ENCODE data around the gene BARD1. TPM values are rescaled to one million over a fixed set of nuclear protein-coding genes. Genes with fewer than 3 reads are reported as not detected.

Gene BARD1
- total and polyA plus RNA-seq, 10 donors: 2.4 to 18.0 (median 13.9) TPM

DNA sequence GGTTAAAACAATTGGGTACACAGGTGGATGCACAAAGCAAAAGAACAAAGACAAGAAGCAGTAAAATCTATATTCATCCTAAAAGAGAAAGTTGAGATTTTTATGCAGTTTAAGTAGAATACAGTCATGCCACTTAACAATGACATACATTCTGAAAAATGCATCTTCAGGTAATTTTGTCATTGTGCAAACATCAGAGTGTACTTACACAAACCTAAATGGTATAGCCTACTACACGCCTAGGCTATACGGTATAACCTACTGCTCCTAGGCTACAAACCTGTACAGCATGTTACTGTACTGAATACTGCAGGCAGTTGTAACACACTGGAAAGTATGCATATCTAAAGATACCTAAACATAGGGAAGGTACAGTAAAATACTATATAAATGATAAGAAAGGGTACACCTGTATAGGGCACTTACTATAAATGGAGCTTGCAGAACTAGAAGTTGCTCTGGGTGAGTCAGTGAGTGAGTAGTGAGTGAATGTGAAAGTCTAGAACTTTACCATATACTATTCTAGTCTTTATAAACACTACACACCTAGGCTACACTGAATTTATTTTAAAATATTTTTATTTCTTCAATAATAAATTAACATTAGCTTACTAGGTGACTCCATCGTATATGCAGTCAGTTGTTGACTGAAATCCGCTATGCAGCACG is 132.9 kb downstream of the BARD1 start:
- Histone ChIP-seq H3K4me3 (no peak overlapping the region), H3K27me3 (replicated peaks in 1 of 7) (no peaks in the 10 kb centered on the region), H3K27ac (no peak overlapping the region), H3K4me1 (no peaks in the 10 kb centered on the region), H3K36me3 (no peaks in the 10 kb centered on the region), H3K9me3 (peaks cover 0 to 8% (median 5%) of the 10 kb centered on the region in 8 donors)
- no peak for TF ChIP-seq POLR2A (IDR thresholded peaks at IDR 0.05)
- TF ChIP-seq, protein P1, sequence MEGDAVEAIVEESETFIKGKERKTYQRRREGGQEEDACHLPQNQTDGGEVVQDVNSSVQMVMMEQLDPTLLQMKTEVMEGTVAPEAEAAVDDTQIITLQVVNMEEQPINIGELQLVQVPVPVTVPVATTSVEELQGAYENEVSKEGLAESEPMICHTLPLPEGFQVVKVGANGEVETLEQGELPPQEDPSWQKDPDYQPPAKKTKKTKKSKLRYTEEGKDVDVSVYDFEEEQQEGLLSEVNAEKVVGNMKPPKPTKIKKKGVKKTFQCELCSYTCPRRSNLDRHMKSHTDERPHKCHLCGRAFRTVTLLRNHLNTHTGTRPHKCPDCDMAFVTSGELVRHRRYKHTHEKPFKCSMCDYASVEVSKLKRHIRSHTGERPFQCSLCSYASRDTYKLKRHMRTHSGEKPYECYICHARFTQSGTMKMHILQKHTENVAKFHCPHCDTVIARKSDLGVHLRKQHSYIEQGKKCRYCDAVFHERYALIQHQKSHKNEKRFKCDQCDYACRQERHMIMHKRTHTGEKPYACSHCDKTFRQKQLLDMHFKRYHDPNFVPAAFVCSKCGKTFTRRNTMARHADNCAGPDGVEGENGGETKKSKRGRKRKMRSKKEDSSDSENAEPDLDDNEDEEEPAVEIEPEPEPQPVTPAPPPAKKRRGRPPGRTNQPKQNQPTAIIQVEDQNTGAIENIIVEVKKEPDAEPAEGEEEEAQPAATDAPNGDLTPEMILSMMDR (IDR thresholded peaks at IDR 0.05 in 8 of 11, conservative IDR thresholded peaks at IDR 0.05 in 3 of 11): no peak
- TF ChIP-seq POLR2AphosphoS5 (IDR thresholded peaks at IDR 0.05): no peak
- intact Hi-C loops (cut with DNase I; ENCODE audit: low total_unique reads): no loop called here
- 87 to 96% (median 91%) methylated on average over 5 of the region's 5 CpGs for WGBS, 5 donors
- no peak for DNase-seq

Small RNA genes within 50 kb of the gene (small RNA-seq; reads per million reads assigned to genes)
- gene SNORA70I: 0 to 0.14 (median 0) reads per million in 4 donors
